ENCODE data around the gene SULT1A1.
"Not testable (repeated sequence)": the region's sequence is repeated elsewhere in the genome, so short reads cannot be mapped to it uniquely, and the experiment has no call there.

DNA sequence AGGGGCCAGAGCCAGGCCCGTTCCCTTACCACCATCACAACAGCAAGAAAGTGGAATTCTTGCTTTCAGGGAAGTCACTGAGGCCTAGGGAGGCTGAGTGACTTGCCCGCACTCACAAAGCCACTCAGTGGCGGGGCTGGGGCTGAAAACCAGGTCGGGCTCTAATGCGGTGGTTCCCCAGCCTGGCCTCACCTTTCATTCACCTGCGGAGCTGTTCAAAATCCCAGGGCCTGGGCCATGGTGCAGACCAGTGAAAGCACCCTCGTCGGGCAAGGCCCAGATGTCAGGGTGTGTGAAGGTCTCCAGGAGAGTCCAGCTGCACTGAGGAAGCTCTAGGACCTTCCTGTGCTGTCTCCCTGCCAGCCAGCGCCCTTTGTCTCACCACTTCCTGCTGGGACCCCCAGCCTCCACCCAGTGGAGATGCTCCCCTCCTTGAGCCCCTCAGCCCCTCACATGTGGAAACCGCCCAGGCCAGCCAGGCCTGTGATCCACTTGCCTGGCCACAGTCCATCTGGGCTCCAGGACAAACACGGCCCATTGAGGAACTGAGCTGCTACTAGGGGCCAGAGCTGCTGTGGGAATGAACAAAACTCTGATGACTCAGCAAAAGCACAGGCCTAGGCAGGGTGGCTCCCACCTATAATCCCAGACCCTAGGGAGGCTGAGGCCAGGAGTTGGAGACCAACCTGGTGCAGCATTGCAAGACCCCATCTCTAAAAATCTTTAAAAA is 812 bp downstream of the SULT1A1 start:
- TF ChIP-seq POLR2A (IDR thresholded peaks at IDR 0.05), result not testable (repeated sequence)
- TF ChIP-seq, protein P1, sequence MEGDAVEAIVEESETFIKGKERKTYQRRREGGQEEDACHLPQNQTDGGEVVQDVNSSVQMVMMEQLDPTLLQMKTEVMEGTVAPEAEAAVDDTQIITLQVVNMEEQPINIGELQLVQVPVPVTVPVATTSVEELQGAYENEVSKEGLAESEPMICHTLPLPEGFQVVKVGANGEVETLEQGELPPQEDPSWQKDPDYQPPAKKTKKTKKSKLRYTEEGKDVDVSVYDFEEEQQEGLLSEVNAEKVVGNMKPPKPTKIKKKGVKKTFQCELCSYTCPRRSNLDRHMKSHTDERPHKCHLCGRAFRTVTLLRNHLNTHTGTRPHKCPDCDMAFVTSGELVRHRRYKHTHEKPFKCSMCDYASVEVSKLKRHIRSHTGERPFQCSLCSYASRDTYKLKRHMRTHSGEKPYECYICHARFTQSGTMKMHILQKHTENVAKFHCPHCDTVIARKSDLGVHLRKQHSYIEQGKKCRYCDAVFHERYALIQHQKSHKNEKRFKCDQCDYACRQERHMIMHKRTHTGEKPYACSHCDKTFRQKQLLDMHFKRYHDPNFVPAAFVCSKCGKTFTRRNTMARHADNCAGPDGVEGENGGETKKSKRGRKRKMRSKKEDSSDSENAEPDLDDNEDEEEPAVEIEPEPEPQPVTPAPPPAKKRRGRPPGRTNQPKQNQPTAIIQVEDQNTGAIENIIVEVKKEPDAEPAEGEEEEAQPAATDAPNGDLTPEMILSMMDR (IDR thresholded peaks at IDR 0.05), result not testable (repeated sequence)
